HG03108 (cell line): Measurements from ENCODE around the gene ERBB4.
"Not testable (repeated sequence)": the region's sequence is repeated elsewhere in the genome, so short reads cannot be mapped to it uniquely, and the experiment has no call there.

ENCODE experiments used
- ATAC-seq: cut with Tn5 transposase; IDR thresholded peaks from one replicate; pipeline ENCODE4 v1.9.1; 2021; ENCODE audit warnings: moderate library complexity; ENCODE audit not compliant: unreplicated experiment

ERBB4 gene

GRCh38 chr2:212027681-212028628 is 510.6 kb downstream of the ERBB4 start:
- ATAC-seq, result no peak

- ATAC-seq, result no peak
Measured at GRCh38 chr2:212024040-212024439, 514.6 kb downstream of the ERBB4 start.

GRCh38 chr2:212022966-212023365 is 515.6 kb downstream of the ERBB4 start:
- no peak for ATAC-seq

GRCh38 chr2:212021947-212022346 is 516.7 kb downstream of the ERBB4 start:
- ATAC-seq, result no peak

- no peak for ATAC-seq
Measured at GRCh38 chr2:212015588-212015987, 523.0 kb downstream of the ERBB4 start.

GRCh38 chr2:212013626-212014025 is 525.0 kb downstream of the ERBB4 start:
- no peak for ATAC-seq

- not testable (repeated sequence) for ATAC-seq
Measured at GRCh38 chr2:212010305-212010704, 528.3 kb downstream of the ERBB4 start.

GRCh38 chr2:212007972-212008371 is 530.6 kb downstream of the ERBB4 start:
- ATAC-seq, result no peak

GRCh38 chr2:212005085-212005671 is 533.4 kb downstream of the ERBB4 start:
- ATAC-seq, result peak; percentile 75

- no peak for ATAC-seq
Measured at GRCh38 chr2:212001325-212001724, 537.3 kb downstream of the ERBB4 start.

GRCh38 chr2:211996857-211997256 is 541.7 kb downstream of the ERBB4 start:
- ATAC-seq, result no peak

GRCh38 chr2:211994806-211995205 is 543.8 kb downstream of the ERBB4 start:
- no peak for ATAC-seq

- no peak for ATAC-seq
Measured at GRCh38 chr2:211990335-211990734, 548.3 kb downstream of the ERBB4 start.

- no peak for ATAC-seq
Measured at GRCh38 chr2:211986313-211986712, 552.3 kb downstream of the ERBB4 start.

- ATAC-seq, result no peak
Measured at GRCh38 chr2:211985393-211985792, 553.2 kb downstream of the ERBB4 start.

GRCh38 chr2:211982162-211982561 is 556.4 kb downstream of the ERBB4 start:
- ATAC-seq, result no peak

- ATAC-seq, result no peak
Measured at GRCh38 chr2:211981451-211981850, 557.2 kb downstream of the ERBB4 start.

GRCh38 chr2:211976076-211976475 is 562.5 kb downstream of the ERBB4 start:
- ATAC-seq, result no peak

GRCh38 chr2:211967234-211967633 is 571.4 kb downstream of the ERBB4 start:
- no peak for ATAC-seq

GRCh38 chr2:211963969-211964368 is 574.6 kb downstream of the ERBB4 start:
- ATAC-seq, result no peak

GRCh38 chr2:211957799-211958198 is 580.8 kb downstream of the ERBB4 start:
- ATAC-seq, result peak; percentile 84

GRCh38 chr2:211955648-211956047 is 583.0 kb downstream of the ERBB4 start:
- ATAC-seq, result no peak
